Prostate gland (tissue), 2 donors: ENCODE data around the gene EID2.

Experiments used
- CTCF ChIP-seq, 4 experiments: fragments of 200-600 bp in 2 of 4; fragments of 450-650 bp in 2 of 4; sonication (generic) in 2 of 4; IDR thresholded peaks; 1 replicate in 3 of 4; 2 replicates in 1 of 4; pipeline ENCODE4 v1.5.1; 2016 to 2019; ENCODE audit warnings: antibody characterized with exemption in 4 of 4, mild to moderate bottlenecking in 2 of 4, moderate library complexity in 2 of 4
- POLR2AphosphoS5 ChIP-seq: sonication (generic); formaldehyde crosslinking; IDR thresholded peaks from one replicate; pipeline ENCODE4 v1.6.1; 2017; ENCODE audit warnings: antibody characterized with exemption

GRCh38 chr19:39550197-39550596 lies 10.2 kb upstream of the EID2 start:
- TF ChIP-seq POLR2AphosphoS5 (no peak), CTCF (IDR thresholded peaks at IDR 0.05) (no peak)
